D721Med (cell line): ENCODE measurements around the gene CTCFL.
A peak's percentile ranks its signal among the peaks of the same experiment; 100 is the strongest.
"Not testable (repeated sequence)": the region's sequence is repeated elsewhere in the genome, so short reads cannot be mapped to it uniquely, and the experiment has no call there.

Experiments
- DNase-seq: peaks from one replicate; pipeline ENCODE4 v3.0.0; 2011; ENCODE audit warnings: low spot score; ENCODE audit not compliant: insufficient read length
- FAIRE-seq: peaks from 2 replicates; lab custom pipeline; 2011; peaks lifted over from hg19 to GRCh38; lab: Jason Lieb, UNC
- TF ChIP-seq, protein P1 (sequence below): IDR thresholded peaks from 2 replicates; pipeline ENCODE4 v1.5.1; 2012; ENCODE audit warnings: mild to moderate bottlenecking, control low read depth; ENCODE audit not compliant: insufficient read depth; ENCODE audit errors: missing control alignments

The CTCFL gene

DNA sequence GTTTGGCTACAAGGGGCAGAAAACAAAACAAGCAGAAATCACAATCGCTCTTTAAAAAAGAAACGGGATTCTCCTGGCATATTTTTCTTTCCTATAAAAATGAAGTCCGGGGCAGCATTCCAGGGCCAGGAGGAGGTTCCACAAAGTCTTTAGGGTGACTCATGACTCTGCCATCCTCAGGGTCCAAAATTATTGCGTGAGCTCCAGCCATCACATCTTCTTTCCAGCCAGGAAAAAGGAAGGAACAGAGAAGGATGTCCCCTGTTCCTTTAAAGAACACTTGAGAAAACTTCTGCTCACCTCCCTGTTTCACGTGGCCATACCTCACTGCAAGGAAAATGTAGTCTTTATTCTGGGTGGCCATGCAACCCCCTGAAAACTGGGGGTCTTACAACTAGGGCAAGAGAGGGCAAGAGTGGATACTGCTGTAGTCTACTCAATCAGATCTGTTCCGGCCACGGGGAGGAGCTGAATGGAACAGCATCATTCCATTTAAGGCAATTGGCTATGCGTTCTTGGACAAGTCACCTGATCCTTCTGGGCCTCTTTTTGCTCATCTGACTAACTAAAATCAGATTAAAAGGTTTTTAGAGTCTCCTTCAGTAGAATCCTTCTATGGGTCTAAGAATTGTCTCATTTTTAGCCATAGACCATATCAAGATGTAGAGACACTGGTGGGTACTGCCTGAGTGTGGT lies 49.4 kb downstream of the CTCFL start:
- TF ChIP-seq, protein P1, sequence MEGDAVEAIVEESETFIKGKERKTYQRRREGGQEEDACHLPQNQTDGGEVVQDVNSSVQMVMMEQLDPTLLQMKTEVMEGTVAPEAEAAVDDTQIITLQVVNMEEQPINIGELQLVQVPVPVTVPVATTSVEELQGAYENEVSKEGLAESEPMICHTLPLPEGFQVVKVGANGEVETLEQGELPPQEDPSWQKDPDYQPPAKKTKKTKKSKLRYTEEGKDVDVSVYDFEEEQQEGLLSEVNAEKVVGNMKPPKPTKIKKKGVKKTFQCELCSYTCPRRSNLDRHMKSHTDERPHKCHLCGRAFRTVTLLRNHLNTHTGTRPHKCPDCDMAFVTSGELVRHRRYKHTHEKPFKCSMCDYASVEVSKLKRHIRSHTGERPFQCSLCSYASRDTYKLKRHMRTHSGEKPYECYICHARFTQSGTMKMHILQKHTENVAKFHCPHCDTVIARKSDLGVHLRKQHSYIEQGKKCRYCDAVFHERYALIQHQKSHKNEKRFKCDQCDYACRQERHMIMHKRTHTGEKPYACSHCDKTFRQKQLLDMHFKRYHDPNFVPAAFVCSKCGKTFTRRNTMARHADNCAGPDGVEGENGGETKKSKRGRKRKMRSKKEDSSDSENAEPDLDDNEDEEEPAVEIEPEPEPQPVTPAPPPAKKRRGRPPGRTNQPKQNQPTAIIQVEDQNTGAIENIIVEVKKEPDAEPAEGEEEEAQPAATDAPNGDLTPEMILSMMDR = no peak
- DNase-seq (peak; percentile 9), FAIRE-seq (no peak)

DNA sequence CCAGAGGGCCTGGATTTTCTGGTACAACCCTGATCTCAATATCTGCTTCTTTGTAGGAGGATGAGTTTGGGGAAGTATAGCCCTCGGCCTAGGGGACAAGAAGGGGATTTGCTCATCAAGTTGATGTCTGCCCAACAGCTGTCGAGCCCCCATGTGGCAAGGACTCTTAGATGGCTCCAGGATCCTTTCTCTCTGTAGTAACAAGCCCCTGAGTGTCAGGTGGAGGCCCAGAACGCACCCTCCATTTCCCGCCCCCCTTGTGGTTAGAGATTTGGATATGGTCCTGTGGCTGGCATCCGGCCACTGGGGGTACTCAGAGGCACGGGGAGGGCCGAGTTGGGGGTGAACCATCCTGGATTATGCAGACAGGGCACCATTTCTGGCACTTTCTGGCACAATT lies 50.1 kb downstream of the CTCFL start:
- FAIRE-seq (no peak), DNase-seq (peak; percentile 9)
- TF ChIP-seq, protein P1 = no peak

DNA sequence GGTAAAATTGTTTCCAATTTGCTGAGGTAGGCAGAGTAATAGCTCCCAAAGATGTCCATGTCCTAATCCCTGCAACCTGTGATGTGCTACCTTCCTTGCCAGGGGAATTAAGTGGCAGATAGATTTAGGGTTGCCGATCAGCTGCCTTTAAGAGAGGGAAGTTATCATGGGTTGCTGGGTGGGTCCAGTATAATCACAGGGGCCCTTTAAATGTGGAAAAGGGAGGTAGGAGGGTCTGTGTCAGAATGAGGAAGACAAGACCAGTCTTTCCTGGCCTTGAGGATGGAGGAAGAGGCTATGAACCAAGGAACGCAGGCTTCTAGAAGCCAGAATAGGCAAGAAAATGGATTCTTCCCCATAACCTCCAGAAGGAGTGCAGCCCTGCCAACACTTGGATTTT lies 50.7 kb downstream of the CTCFL start:
- DNase-seq (no peak), FAIRE-seq (no peak)
- TF ChIP-seq, protein P1 = no peak

DNA sequence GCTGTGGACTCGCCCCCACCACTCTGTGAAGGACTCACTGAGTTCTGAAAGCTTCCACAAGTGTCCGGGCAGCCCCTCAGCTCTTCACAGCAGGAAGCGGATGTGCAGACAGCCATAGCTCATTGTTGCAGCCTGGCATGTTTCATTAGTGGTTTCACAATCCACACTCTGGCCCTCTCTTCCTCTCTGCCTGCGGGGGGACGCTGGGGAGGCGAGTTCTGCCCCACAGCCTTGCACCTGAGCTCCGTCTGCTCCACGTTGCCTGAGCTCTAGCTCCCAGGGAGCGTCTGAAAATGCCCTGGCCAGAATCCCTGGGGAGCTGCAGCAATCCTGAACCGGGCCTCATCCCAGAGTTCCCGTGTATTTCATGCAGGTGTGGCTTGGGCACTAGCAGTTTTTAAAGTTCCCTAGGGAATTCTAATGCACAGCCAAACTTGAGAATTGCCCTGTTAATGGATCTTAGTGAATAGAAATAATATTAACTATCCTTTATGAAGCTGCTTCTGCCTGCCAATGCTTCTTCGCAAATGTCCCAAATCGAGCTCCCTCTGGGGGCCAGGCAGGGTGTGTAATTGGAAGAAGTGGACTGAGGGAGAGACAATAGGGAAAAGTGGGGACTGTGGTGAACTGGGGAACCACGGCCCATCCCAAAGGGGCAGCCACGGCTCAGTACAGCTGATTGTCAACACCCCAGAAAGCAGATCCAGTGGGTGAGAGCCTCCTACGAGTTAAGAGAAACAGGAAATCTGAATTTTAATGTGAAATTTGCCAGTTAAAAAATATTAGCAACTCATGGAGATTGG lies 51.5 kb downstream of the CTCFL start:
- FAIRE-seq (no peak), DNase-seq (peak; percentile 7)
- TF ChIP-seq, protein P1 = no peak

DNA sequence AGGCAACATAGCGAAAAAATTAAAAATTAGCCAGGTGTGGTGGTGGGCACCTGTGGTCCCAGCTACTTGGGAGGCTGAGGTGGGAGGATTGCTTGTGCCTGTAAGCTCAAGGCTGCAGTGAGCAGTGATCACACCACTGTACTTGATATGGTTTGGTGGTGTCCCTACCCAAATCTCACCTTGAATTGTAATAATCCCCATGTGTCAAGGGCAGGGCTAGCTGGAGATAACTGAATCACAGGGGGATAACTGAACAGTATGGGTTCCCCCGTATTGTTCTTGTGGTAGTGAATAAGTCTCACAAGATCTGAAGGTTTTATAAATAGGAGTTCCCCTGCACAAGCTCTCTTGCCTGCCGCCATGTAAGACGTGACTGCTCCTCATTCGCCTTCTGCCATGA lies 52.5 kb downstream of the CTCFL start:
- not testable (repeated sequence) for DNase-seq, FAIRE-seq

DNA sequence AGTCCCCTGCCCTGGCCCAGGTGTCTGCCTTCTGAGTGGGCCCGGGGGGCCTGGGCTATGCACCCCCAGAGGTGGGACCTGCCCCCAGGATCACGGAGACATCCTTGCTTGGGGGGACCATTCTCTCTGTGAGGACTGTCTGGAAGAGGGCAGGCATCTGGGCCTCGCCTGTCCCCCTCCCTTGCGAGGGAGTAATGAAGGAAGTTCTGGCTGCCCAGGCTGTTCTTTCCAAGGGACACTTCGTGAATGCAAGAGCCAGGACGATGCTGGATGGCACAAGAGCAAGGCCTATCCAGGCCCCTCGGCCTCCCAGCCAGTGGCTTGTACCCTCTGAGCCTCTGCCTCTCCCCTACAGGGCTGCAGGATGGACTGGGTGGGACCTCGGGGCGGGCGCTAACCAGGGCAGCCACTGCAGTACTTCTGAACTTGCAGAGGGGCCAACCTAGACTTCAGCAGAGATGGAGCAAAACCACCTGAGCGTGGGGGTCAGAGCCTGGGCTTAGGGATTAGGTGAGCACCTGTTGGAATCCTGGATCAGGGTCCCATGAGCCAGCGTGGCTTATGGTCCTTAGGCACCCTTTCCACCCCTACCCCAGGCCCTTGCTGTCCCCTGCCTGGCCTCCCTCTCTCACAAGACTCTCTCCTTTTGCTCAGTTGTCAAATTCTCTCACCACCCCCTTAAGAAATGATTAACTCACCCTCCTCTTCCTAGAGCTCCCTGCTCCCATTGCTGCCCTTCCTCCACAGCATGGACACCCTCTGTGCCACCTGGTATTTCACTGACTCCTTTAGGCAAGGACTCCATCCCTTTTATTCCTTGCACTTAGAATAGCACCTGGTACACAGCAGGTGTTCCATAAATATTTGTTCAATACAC lies 53.2 kb downstream of the CTCFL start:
- FAIRE-seq = no peak
- no peak for DNase-seq
- TF ChIP-seq, protein P1 = no peak
